Measurements from ENCODE around the gene PTPN9. TPM values are rescaled to one million over a fixed set of nuclear protein-coding genes. Genes with fewer than 3 reads are reported as not detected.
A peak's percentile ranks its signal among the peaks of the same experiment; 100 is the strongest.

The PTPN9 gene
- total and polyA plus RNA-seq, 4 donors = 7.1 to 32.4 (median 19.9) TPM

DNA sequence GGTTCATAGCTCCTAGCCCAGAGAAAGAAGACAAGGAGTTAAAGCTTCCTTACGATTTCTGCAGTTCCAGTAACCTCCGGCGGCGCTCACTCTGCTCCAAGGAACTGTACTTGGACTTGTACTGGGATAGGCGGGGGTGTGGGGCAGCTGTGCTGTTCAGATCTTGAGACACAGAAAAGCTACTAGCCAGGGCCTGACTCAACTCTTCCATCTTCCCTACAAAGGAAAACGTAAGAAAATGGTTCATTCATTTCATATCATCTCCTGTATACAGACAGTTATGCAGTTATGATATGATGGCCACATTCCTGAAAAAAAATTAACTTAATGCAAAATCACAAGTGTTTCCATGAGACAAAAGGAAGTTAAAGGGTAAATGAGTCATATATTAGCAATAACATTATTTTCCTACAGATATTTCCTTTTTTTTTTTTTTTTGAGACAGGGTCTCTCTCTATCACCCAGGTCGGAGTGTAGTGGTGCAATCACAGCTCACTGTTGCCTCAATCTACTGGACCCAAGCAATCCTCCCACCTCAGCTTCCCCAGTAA is 41.8 kb upstream of the PTPN9 start:
- ATAC-seq (ENCODE audit: insufficient read depth, low FRiP score) (peak; percentile 60), DNase-seq (peak in 2 of 3 donors; percentile 17 to 29)
- 30 to 37% methylated on average over 7 of the region's 7 CpGs for WGBS, 2 donors
- TF ChIP-seq CTCF (IDR thresholded peaks at IDR 0.05; ENCODE audit: control extremely low read depth, extremely low read depth) = no peak
- H3K9ac ChIP-seq (ENCODE audit: insufficient read depth in 1 of 2, low read length in 2 of 2) = no peak overlapping the region
- no peaks in the 10 kb centered on the region for H3K9me3 ChIP-seq (ENCODE audit: control insufficient read depth in 4 of 4, insufficient read depth in 3 of 4, low read length in 3 of 4)
- peaks cover 19 to 32% (median 22%) of the 10 kb centered on the region in 4 donors for H3K36me3 ChIP-seq (ENCODE audit: control insufficient read depth in 4 of 4, insufficient read depth in 4 of 4, low read length in 4 of 4)
- no peak overlapping the region for H3K4me3 ChIP-seq
- H3K27me3 ChIP-seq (ENCODE audit: control insufficient read depth in 3 of 3, insufficient read depth in 3 of 3, low read length in 2 of 3) = no peaks in the 10 kb centered on the region
- H3K4me1 ChIP-seq (ENCODE audit: control insufficient read depth in 5 of 5, insufficient read depth in 5 of 5, low read length in 5 of 5) = peaks cover 0 to 2% (median 0%) of the 10 kb centered on the region in 5 donors
- H3K27ac ChIP-seq (ENCODE audit: low read depth in 1 of 2, low read length in 1 of 2) = peak overlapping the region in 1 of 2 donors; percentile 56

DNA sequence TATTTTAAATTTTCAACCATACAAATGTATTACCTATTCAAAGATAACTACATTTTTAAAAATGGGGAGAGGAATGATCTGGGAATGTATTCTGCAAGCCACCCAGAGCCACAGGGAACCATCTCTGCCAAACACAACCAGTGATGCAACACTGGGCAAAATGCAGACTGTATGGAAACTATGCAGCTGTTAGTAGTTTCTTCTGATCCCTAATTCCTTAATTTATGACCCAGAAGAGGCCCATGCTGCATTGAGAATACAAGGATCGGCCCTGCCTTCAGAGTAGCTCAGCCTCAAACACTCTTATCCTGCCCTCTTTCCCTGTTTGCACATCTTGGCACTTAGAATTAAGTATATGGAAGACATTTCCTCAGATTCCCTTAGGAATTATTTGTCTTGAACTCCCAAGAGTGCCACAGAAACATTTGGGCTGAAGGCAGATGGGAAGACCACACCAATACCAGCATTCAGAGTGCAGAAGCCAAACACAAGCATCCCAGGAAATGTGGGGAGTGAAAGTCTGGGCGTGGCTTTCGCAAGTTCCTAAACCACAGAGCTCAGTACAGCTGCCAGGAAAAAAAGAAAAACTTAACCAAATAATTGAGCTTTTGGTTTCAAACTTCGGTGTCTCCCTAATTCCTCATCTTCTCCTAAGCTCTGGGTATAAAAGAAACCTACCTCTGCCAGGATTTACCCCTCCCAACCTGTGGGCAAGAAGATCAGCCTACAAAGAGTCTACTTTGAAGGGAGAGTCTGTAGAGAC is 41.1 kb upstream of the PTPN9 start:
- H3K9me3 ChIP-seq (ENCODE audit: control insufficient read depth in 4 of 4, insufficient read depth in 3 of 4, low read length in 3 of 4) = no peaks in the 10 kb centered on the region
- H3K27ac ChIP-seq (ENCODE audit: low read depth in 1 of 2, low read length in 1 of 2) = peak overlapping the region in 1 of 2 donors; percentile 56
- 28 to 30% methylated on average over 4 of the region's 4 CpGs for WGBS, 2 donors
- peaks cover 0 to 1% (median 0%) of the 10 kb centered on the region in 5 donors for H3K4me1 ChIP-seq (ENCODE audit: control insufficient read depth in 5 of 5, insufficient read depth in 5 of 5, low read length in 5 of 5)
- TF ChIP-seq CTCF (IDR thresholded peaks at IDR 0.05; ENCODE audit: control extremely low read depth, extremely low read depth) = no peak
- peaks cover 19 to 36% (median 24%) of the 10 kb centered on the region in 4 donors for H3K36me3 ChIP-seq (ENCODE audit: control insufficient read depth in 4 of 4, insufficient read depth in 4 of 4, low read length in 4 of 4)
- H3K27me3 ChIP-seq (ENCODE audit: control insufficient read depth in 3 of 3, insufficient read depth in 3 of 3, low read length in 2 of 3) = no peaks in the 10 kb centered on the region
- DNase-seq = peak in 1 of 3 donors; percentile 11
- ATAC-seq (ENCODE audit: insufficient read depth, low FRiP score) = no peak
- no peak overlapping the region for H3K4me3 ChIP-seq
- H3K9ac ChIP-seq (ENCODE audit: insufficient read depth in 1 of 2, low read length in 2 of 2) = peak overlapping the region in 1 of 2 donors; percentile 42

- ATAC-seq (ENCODE audit: insufficient read depth, low FRiP score) (no peak), DNase-seq (no peak)
- TF ChIP-seq CTCF (IDR thresholded peaks at IDR 0.05; ENCODE audit: control extremely low read depth, extremely low read depth) = no peak
- Histone ChIP-seq H3K9me3 (ENCODE audit: control insufficient read depth in 4 of 4, insufficient read depth in 3 of 4, low read length in 3 of 4) (no peaks in the 10 kb centered on the region), H3K27me3 (ENCODE audit: control insufficient read depth in 3 of 3, insufficient read depth in 3 of 3, low read length in 2 of 3) (no peaks in the 10 kb centered on the region), H3K9ac (ENCODE audit: insufficient read depth in 1 of 2, low read length in 2 of 2) (no peak overlapping the region), H3K4me3 (no peak overlapping the region), H3K4me1 (ENCODE audit: control insufficient read depth in 5 of 5, insufficient read depth in 5 of 5, low read length in 5 of 5) (peaks cover 0 to 1% (median 0%) of the 10 kb centered on the region in 5 donors), H3K27ac (ENCODE audit: low read depth in 1 of 2, low read length in 1 of 2) (no peak overlapping the region), H3K36me3 (ENCODE audit: control insufficient read depth in 4 of 4, insufficient read depth in 4 of 4, low read length in 4 of 4) (peaks cover 21 to 54% (median 40%) of the 10 kb centered on the region in 4 donors)
These were observed 37.7 kb upstream of the PTPN9 start for GRCh38 chr15:75616766-75617165.

Data from lung (tissue), 12 donors.